ENCODE measurements around the gene YPEL2.

The YPEL2 gene

GRCh38 chr17:59443106-59443505 lies 111.7 kb downstream of the YPEL2 start:
- no peaks in the 10 kb centered on the region for H3K36me3 ChIP-seq (ENCODE audit: control insufficient read depth, insufficient read depth, low read length)
- no peaks in the 10 kb centered on the region for H3K27me3 ChIP-seq (replicated peaks; ENCODE audit: control insufficient read depth, insufficient read depth, low read length)

More at GRCh38 chr17:59443106-59443505, 111.7 kb downstream of the YPEL2 start:
- no peak overlapping the region for H3K4me3 ChIP-seq (replicated peaks; ENCODE audit: low read depth, low read length)
- TF ChIP-seq, protein P1, sequence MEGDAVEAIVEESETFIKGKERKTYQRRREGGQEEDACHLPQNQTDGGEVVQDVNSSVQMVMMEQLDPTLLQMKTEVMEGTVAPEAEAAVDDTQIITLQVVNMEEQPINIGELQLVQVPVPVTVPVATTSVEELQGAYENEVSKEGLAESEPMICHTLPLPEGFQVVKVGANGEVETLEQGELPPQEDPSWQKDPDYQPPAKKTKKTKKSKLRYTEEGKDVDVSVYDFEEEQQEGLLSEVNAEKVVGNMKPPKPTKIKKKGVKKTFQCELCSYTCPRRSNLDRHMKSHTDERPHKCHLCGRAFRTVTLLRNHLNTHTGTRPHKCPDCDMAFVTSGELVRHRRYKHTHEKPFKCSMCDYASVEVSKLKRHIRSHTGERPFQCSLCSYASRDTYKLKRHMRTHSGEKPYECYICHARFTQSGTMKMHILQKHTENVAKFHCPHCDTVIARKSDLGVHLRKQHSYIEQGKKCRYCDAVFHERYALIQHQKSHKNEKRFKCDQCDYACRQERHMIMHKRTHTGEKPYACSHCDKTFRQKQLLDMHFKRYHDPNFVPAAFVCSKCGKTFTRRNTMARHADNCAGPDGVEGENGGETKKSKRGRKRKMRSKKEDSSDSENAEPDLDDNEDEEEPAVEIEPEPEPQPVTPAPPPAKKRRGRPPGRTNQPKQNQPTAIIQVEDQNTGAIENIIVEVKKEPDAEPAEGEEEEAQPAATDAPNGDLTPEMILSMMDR (IDR thresholded peaks at IDR 0.05; ENCODE audit: insufficient read depth, low read length, poor library complexity, severe bottlenecking) = no peak
- DNase-seq (ENCODE audit: extremely low read depth, insufficient read length) = no peak
